ENCODE data around the gene BIN1. TPM values are rescaled to one million over a fixed set of nuclear protein-coding genes. Genes with fewer than 3 reads are reported as not detected.
A peak's percentile ranks its signal among the peaks of the same experiment; 100 is the strongest.

Gene BIN1
- total RNA-seq, 2 donors from 2014 or later: 41.7 to 45.9 TPM

GRCh38 chr2:127007652-127008051 lies 99.3 kb downstream of the BIN1 start:
- H3K27ac Mint-ChIP-seq: no peak overlapping the region
- H3K4me1 Mint-ChIP-seq: peaks cover 34% of the 10 kb centered on the region
- Histone ChIP-seq H3K4me1 (ENCODE audit: control insufficient read depth, insufficient read depth, low read length) (peaks cover 6% of the 10 kb centered on the region), H3K4me3 (ENCODE audit: low read length) (no peak overlapping the region), H3K36me3 (ENCODE audit: control insufficient read depth, insufficient read depth, low read length) (no peaks in the 10 kb centered on the region), H3K9me3 (ENCODE audit: control insufficient read depth, low read length) (peaks cover 10% of the 10 kb centered on the region), H3K27me3 (ENCODE audit: control insufficient read depth, insufficient read depth, low read length, poor library complexity, severe bottlenecking) (no peaks in the 10 kb centered on the region), H3K27ac (ENCODE audit: low read depth, low read length) (no peak overlapping the region), H3K9ac (ENCODE audit: extremely low read depth, low read length, poor library complexity, severe bottlenecking) (no peak overlapping the region)
- DNase-seq: no peak
- H3K9me3 Mint-ChIP-seq: no peaks in the 10 kb centered on the region
- no peak overlapping the region for H3K4me3 Mint-ChIP-seq
- 80 to 92% methylated on average over 2 to 3 of the region's 3 CpGs for WGBS, 2 experiments (ENCODE audit: insufficient coverage in 1 of 2, insufficient read length in 1 of 2)
- H3K27me3 Mint-ChIP-seq (ENCODE audit: insufficient read depth): peaks cover 10% of the 10 kb centered on the region
- no peak for TF ChIP-seq CTCF (conservative IDR thresholded peaks at IDR 0.05)
- no peaks in the 10 kb centered on the region for H3K36me3 Mint-ChIP-seq (ENCODE audit: low read depth)

- WGBS, 2 experiments (ENCODE audit: insufficient coverage in 1 of 2, insufficient read length in 1 of 2): 88 to 93% methylated on average over 3 to 4 of the region's 4 CpGs
- Mint-ChIP-seq H3K27me3 (ENCODE audit: insufficient read depth) (peaks cover 10% of the 10 kb centered on the region), H3K36me3 (ENCODE audit: low read depth) (no peaks in the 10 kb centered on the region), H3K4me3 (no peak overlapping the region), H3K27ac (no peak overlapping the region), H3K9me3 (no peaks in the 10 kb centered on the region), H3K4me1 (peaks cover 33% of the 10 kb centered on the region)
- Histone ChIP-seq H3K27me3 (ENCODE audit: control insufficient read depth, insufficient read depth, low read length, poor library complexity, severe bottlenecking) (no peaks in the 10 kb centered on the region), H3K36me3 (ENCODE audit: control insufficient read depth, insufficient read depth, low read length) (no peaks in the 10 kb centered on the region), H3K4me1 (ENCODE audit: control insufficient read depth, insufficient read depth, low read length) (no peaks in the 10 kb centered on the region), H3K9me3 (ENCODE audit: control insufficient read depth, low read length) (peaks cover 10% of the 10 kb centered on the region), H3K9ac (ENCODE audit: extremely low read depth, low read length, poor library complexity, severe bottlenecking) (no peak overlapping the region), H3K27ac (ENCODE audit: low read depth, low read length) (no peak overlapping the region), H3K4me3 (ENCODE audit: low read length) (no peak overlapping the region)
- TF ChIP-seq CTCF (conservative IDR thresholded peaks at IDR 0.05): no peak
- no peak for DNase-seq
Observed at GRCh38 chr2:127006962-127007361, 100.0 kb downstream of the BIN1 start.

GRCh38 chr2:127004893-127005600 lies 101.9 kb downstream of the BIN1 start:
- TF ChIP-seq CTCF (conservative IDR thresholded peaks at IDR 0.05): no peak
- no peak overlapping the region for H3K4me3 ChIP-seq (ENCODE audit: low read length)
- no peaks in the 10 kb centered on the region for H3K27me3 ChIP-seq (ENCODE audit: control insufficient read depth, insufficient read depth, low read length, poor library complexity, severe bottlenecking)
- Mint-ChIP-seq H3K4me1 (peaks cover 31% of the 10 kb centered on the region), H3K27me3 (ENCODE audit: insufficient read depth) (peaks cover 7% of the 10 kb centered on the region), H3K9me3 (no peaks in the 10 kb centered on the region), H3K36me3 (ENCODE audit: low read depth) (no peaks in the 10 kb centered on the region), H3K27ac (peak overlapping the region; percentile 32), H3K4me3 (no peak overlapping the region)
- no peaks in the 10 kb centered on the region for H3K4me1 ChIP-seq (ENCODE audit: control insufficient read depth, insufficient read depth, low read length)
- peak; percentile 59 for DNase-seq
- H3K27ac ChIP-seq (ENCODE audit: low read depth, low read length): no peak overlapping the region
- H3K36me3 ChIP-seq (ENCODE audit: control insufficient read depth, insufficient read depth, low read length): no peaks in the 10 kb centered on the region
- H3K9ac ChIP-seq (ENCODE audit: extremely low read depth, low read length, poor library complexity, severe bottlenecking): no peak overlapping the region
- H3K9me3 ChIP-seq (ENCODE audit: control insufficient read depth, low read length): peaks cover 4% of the 10 kb centered on the region
- WGBS, 2 experiments (ENCODE audit: insufficient coverage in 1 of 2, insufficient read length in 1 of 2): 86 to 96% methylated on average over 3 to 6 of the region's 6 CpGs

All from endodermal cell (in vitro differentiated cells).